Measurements from ENCODE around the gene KCTD12.

- no peak for TF ChIP-seq CTCF (IDR thresholded peaks at IDR 0.05)
- no peak for TF ChIP-seq POLR2A (IDR thresholded peaks at IDR 0.05)
Observed at GRCh38 chr13:76904507-76904906, 18.3 kb upstream of the KCTD12 start.
